DMS114 treated with DMSO at 0.1 percent for 48 hours (cell line): ENCODE measurements around the gene PRPSAP1.
"Not testable (repeated sequence)": the region's sequence is repeated elsewhere in the genome, so short reads cannot be mapped to it uniquely, and the experiment has no call there.

Experiments used
- DNase-seq: peaks from one replicate; lab custom pipeline; 2025; ENCODE audit not compliant: unreplicated experiment; lab: John Stamatoyannopoulos, UW

Gene PRPSAP1

GRCh38 chr17:76278268-76278908 is 75.3 kb downstream of the PRPSAP1 start:
- no peak for DNase-seq

- DNase-seq, result no peak
Observed at GRCh38 chr17:76277300-76278267, 76.1 kb downstream of the PRPSAP1 start.

GRCh38 chr17:76276461-76277299 is 77.0 kb downstream of the PRPSAP1 start:
- DNase-seq, result no peak

- DNase-seq, result no peak
Observed at GRCh38 chr17:76276069-76276431, 77.7 kb downstream of the PRPSAP1 start.

- no peak for DNase-seq
Observed at GRCh38 chr17:76275382-76276068, 78.2 kb downstream of the PRPSAP1 start.

GRCh38 chr17:76274112-76274956 is 79.4 kb downstream of the PRPSAP1 start:
- no peak for DNase-seq

- no peak for DNase-seq
Observed at GRCh38 chr17:76273445-76274111, 80.1 kb downstream of the PRPSAP1 start.

GRCh38 chr17:76272541-76273444 is 80.9 kb downstream of the PRPSAP1 start:
- no peak for DNase-seq

GRCh38 chr17:76271669-76272540 is 81.8 kb downstream of the PRPSAP1 start:
- no peak for DNase-seq

- DNase-seq, result no peak
Observed at GRCh38 chr17:76270770-76271668, 82.7 kb downstream of the PRPSAP1 start.

- DNase-seq, result no peak
Observed at GRCh38 chr17:76270127-76270592, 83.6 kb downstream of the PRPSAP1 start.

GRCh38 chr17:76268991-76269981 is 84.4 kb downstream of the PRPSAP1 start:
- no peak for DNase-seq

GRCh38 chr17:76268015-76268749 is 85.5 kb downstream of the PRPSAP1 start:
- DNase-seq, result no peak

GRCh38 chr17:76267581-76268001 is 86.1 kb downstream of the PRPSAP1 start:
- not testable (repeated sequence) for DNase-seq
